ENCODE measurements around the gene NTM.

DNA sequence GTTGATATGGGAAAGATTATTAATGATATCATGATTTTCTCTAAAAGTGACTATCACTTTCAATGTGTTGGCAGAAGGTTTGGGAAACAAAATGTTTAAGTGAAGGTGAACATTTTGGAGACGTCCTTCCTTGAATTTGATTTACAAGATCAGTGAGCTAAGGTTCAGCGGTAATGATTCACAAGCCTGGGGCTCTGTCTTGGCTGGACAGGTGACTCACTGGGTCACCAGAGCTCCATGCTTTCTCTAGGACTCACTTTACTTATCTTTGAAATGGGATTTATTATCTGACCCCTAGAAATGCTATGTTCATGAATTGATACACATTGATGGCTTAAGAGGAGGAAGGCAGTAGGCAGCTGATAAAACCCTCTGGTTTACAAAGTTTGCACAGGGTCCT lies 437.5 kb downstream of the NTM start:
- TF ChIP-seq, protein P1, sequence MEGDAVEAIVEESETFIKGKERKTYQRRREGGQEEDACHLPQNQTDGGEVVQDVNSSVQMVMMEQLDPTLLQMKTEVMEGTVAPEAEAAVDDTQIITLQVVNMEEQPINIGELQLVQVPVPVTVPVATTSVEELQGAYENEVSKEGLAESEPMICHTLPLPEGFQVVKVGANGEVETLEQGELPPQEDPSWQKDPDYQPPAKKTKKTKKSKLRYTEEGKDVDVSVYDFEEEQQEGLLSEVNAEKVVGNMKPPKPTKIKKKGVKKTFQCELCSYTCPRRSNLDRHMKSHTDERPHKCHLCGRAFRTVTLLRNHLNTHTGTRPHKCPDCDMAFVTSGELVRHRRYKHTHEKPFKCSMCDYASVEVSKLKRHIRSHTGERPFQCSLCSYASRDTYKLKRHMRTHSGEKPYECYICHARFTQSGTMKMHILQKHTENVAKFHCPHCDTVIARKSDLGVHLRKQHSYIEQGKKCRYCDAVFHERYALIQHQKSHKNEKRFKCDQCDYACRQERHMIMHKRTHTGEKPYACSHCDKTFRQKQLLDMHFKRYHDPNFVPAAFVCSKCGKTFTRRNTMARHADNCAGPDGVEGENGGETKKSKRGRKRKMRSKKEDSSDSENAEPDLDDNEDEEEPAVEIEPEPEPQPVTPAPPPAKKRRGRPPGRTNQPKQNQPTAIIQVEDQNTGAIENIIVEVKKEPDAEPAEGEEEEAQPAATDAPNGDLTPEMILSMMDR (IDR thresholded peaks at IDR 0.05), result no peak
- TF ChIP-seq POLR2AphosphoS5 (IDR thresholded peaks at IDR 0.05), result no peak

Measured in transverse colon (tissue), 4 donors.